ENCODE data around the gene CD84.
"Not testable (repeated sequence)": the region's sequence is repeated elsewhere in the genome, so short reads cannot be mapped to it uniquely, and the experiment has no call there.

CD84 gene

GRCh38 chr1:160579216-160579701, at the start of gene CD84:
Gene CD84, minus strand, starts transcription at chr1:160579496. Its CDS starts 59 bp downstream, at chr1:160579437.
- in situ Hi-C loops (cut with MboI; ENCODE audit: low sequenced_read_pairs) = no loop called here

- in situ Hi-C loops (cut with MboI; ENCODE audit: low sequenced_read_pairs) = no loop called here
Observed at GRCh38 chr1:160628799-160629263, 49.5 kb upstream of the CD84 start.

GRCh38 chr1:160627677-160628289, 48.5 kb upstream of the CD84 start:
- in situ Hi-C loops (cut with MboI; ENCODE audit: low sequenced_read_pairs) = not testable (repeated sequence)

GRCh38 chr1:160626509-160627342, 47.4 kb upstream of the CD84 start:
- in situ Hi-C loops (cut with MboI; ENCODE audit: low sequenced_read_pairs) = no loop called here

GRCh38 chr1:160625725-160626498, 46.6 kb upstream of the CD84 start:
- in situ Hi-C loops (cut with MboI; ENCODE audit: low sequenced_read_pairs) = no loop called here

- in situ Hi-C loops (cut with MboI; ENCODE audit: low sequenced_read_pairs) = no loop called here
Observed at GRCh38 chr1:160625321-160625720, 46.0 kb upstream of the CD84 start.

- in situ Hi-C loops (cut with MboI; ENCODE audit: low sequenced_read_pairs) = no loop called here
Observed at GRCh38 chr1:160624464-160624863, 45.2 kb upstream of the CD84 start.

- in situ Hi-C loops (cut with MboI; ENCODE audit: low sequenced_read_pairs) = no loop called here
Observed at GRCh38 chr1:160623862-160624261, 44.6 kb upstream of the CD84 start.

GRCh38 chr1:160623227-160623633, 43.9 kb upstream of the CD84 start:
- in situ Hi-C loops (cut with MboI; ENCODE audit: low sequenced_read_pairs) = no loop called here

- in situ Hi-C loops (cut with MboI; ENCODE audit: low sequenced_read_pairs) = no loop called here
Observed at GRCh38 chr1:160622501-160623226, 43.4 kb upstream of the CD84 start.

GRCh38 chr1:160621633-160622413, 42.5 kb upstream of the CD84 start:
- in situ Hi-C loops (cut with MboI; ENCODE audit: low sequenced_read_pairs) = no loop called here

- in situ Hi-C loops (cut with MboI; ENCODE audit: low sequenced_read_pairs) = no loop called here
Observed at GRCh38 chr1:160620942-160621632, 41.8 kb upstream of the CD84 start.

- in situ Hi-C loops (cut with MboI; ENCODE audit: low sequenced_read_pairs) = no loop called here
Observed at GRCh38 chr1:160619742-160620277, 40.5 kb upstream of the CD84 start.

GRCh38 chr1:160618763-160619274, 39.5 kb upstream of the CD84 start:
- in situ Hi-C loops (cut with MboI; ENCODE audit: low sequenced_read_pairs) = no loop called here

- in situ Hi-C loops (cut with MboI; ENCODE audit: low sequenced_read_pairs) = no loop called here
Observed at GRCh38 chr1:160618327-160618726, 39.0 kb upstream of the CD84 start.

GRCh38 chr1:160615660-160616059, 36.4 kb upstream of the CD84 start:
- in situ Hi-C loops (cut with MboI; ENCODE audit: low sequenced_read_pairs) = no loop called here

- in situ Hi-C loops (cut with MboI; ENCODE audit: low sequenced_read_pairs) = no loop called here
Observed at GRCh38 chr1:160614410-160614809, 35.1 kb upstream of the CD84 start.

- in situ Hi-C loops (cut with MboI; ENCODE audit: low sequenced_read_pairs) = no loop called here
Observed at GRCh38 chr1:160612613-160613218, 33.4 kb upstream of the CD84 start.

All from HL-60/S4 treated with phorbol 12-myristate 13-acetate at 8.2 ng/mL for 4 days and 3 days (cell line).